HG03039 (cell line): ENCODE measurements around the gene RASAL2.
"Not testable (repeated sequence)": the region's sequence is repeated elsewhere in the genome, so short reads cannot be mapped to it uniquely, and the experiment has no call there.

Experiments used
- ATAC-seq: cut with Tn5 transposase; IDR thresholded peaks from one replicate; pipeline ENCODE4 v1.9.1; 2021; ENCODE audit warnings: mild to moderate bottlenecking, moderate library complexity; ENCODE audit not compliant: unreplicated experiment

The RASAL2 gene

DNA sequence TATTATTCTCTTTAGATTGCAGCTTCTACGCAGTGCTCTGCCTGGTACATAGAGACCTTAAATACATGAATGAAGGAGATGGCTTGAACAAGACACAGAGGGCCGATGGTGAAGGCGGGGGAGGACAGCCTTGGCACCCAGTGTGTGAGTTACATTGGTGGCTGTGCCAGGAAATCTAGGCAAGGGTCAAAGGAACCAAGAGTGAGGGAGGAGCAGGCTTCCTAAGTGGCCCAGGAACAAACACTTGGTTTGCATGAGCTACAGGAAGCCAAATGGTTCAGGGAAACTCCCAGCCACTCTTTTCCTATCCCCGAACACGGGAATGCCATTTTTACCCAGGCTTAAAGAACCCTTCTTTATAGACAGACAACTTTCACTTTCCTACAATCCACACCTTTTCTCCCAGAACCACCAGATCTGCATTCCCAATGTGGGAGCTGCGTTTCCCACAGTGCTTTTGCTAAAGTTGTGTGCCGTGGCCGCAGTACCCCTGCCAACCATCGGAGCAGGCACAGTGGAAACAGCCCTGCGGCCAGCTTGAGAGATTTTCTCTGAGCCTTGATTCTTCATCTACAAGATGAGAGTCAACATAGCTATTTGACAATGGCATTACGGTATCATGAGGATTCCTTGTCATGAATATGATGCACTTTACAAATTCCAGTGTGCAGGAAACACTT is 406.3 kb downstream of the RASAL2 start:
- no peak for ATAC-seq

DNA sequence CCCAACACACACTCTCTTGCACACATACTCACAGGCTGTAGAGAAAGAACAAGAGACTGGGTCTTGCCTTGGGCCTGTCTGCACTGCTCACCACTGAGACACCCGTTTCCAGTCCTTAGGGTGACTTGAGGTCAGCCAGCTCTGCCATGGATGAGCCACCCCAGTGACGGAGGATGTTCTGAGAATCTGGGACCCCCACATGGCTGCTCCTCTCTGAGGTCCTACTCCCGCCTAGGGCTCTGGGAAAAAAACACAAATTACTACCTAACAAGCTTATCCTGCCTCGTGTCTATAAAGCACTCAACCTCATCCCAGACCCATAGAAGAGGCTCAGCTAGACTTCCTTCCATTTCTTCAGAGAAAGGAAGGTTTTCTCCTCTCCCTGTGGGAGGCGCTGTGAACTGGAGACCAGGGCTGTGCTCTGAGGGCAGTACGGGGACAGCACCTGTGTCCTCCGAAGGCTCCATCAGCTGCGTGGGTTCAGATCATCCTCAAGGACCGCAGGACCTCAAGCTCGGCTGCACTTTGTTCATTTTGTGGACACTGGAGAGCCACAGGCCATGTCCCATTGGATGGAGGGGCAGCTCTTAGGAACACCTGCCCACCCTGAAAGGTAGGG is 407.1 kb downstream of the RASAL2 start:
- no peak for ATAC-seq

DNA sequence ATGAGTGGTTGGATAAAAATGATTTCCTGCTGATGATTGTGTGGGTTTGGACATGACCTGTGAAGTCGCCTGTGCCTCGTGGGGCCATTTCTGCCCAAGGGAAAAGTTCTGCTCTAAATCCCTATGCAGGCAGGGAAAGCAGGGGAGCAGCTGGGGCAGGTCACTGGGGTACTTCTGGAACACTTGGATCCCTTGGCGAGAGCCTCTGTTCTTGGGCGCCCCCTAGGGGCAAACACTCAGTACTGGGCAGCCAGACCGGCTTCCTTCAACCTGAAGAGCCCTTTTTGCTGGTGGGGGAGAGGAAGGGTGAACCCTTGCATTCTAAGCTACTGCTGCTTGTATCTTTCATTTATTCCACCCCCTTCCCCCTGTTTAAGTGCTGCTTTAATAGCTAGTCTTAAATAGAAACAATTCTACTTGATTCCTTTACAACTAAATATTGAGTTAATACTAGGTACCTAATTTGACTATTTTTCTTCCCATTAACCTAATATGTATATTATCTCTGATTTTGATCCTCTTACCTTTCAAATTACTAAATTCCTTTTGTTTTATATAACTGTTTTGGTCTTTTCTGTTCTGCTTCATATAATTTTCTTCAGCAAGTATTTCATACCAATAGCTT is 407.9 kb downstream of the RASAL2 start:
- ATAC-seq, result no peak

DNA sequence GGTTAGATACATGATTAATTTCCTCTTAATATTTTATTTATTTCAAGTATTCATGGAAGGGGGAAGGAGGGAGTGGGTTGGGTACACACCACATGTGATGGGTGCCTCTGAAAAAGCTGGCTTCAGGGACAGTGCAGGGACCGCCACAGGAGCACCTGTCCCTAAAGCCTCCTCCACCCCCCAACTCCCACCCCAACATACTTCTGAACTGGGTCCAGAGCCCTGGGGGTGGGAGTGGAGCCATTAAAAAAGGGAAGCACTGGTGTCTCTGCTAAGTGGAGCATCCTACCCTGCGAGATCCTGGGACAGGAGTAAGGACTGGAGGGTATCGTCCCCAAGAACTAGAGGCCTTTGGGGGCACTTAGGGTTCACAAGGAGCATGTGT is 408.4 kb downstream of the RASAL2 start:
- ATAC-seq, result no peak

DNA sequence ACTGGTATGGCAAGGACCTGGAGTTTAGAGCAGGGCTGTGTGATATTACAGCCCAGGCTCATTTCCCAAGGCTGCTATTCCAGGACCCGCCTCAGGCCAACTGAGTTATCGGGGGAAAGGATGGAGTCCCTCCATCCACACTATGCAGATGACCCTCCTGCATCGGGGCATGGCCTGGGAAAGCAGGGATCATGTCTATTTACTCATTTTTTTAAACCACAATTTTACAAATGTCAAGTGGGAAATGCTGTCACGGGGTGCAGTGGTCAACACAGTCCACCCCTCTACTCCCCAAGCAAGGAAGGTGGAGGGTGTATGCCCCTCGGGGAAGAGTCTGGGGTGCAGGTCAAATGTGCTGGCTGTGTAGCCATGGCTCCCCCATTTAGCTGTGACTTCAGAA is 409.0 kb downstream of the RASAL2 start:
- no peak for ATAC-seq

DNA sequence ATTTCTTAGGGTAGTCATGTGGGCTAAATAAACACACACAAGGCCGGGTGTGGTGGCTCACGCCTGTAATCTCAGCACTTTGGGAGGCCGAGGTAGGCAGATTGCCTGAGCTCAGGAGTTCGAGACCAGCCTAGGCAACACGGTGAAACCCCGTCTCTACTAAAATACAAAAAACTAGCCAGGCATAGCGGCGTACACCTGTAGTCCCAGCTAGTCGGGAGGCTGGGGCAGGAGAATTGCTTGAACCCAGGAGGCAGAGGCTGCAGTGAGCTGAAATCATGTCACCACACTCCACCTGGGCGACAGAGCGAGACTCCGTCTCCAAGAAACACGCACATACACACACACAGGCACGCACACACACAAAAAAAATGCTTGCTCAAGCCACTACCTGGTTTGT is 409.4 kb downstream of the RASAL2 start:
- not testable (repeated sequence) for ATAC-seq

DNA sequence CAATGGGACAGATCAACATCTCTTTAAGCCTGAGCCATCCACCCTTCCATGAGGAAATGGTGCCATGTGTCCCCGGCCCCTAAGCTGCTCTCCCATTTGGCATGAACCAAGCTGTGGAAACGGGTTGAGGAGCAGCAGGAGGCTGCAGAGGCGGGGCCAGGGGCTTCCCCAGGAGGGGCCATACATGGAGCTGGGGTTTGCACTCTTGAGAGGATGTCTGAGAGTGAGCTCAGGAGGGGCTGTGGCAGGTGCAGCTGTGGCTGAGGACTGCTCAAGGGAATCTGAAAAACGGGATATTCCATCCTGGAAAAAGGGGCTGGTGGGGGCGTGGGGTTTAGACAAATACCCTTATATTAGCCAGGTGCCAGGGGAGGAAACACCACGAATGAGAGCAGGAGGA is 409.9 kb downstream of the RASAL2 start:
- ATAC-seq, result no peak

DNA sequence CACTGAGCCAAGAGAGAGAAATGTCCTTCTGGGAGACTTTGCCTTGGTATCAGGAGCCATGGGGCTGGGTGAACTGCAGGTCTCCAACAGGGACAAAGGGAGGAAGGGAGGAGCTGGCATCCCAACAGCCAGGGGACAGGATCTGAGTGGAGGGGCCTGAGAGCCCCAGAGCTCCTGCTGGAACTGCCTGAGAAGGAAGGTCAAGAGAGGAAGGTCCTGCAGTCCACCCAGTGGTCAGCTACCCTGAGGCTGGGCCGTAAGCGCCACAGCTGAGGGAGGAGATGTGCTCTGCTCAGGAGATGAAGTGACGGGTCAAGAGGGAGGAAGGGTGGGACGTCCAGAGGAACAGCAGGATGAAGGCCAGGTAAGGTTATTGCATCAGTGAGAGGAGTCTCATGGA is 410.4 kb downstream of the RASAL2 start:
- ATAC-seq, result no peak

DNA sequence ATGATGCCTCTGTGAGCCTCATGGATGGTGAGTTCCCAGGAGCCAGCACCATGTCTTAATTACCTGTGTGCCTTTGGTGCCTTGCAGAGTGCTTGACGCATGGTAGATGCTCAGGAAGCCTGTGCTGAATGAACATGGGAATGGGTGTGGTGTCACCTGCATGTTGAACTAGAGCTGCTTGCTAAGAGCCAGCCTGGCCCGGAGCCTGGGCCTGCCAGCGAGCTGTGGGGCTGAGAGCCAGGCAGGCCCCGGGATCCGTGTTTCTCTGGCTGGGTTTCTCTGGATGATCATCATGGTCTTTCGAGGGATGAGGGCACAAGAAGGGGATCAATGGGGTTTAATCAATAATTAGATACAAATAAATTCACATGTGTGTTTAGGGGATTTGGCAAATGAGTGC is 412.3 kb downstream of the RASAL2 start:
- ATAC-seq, result no peak

DNA sequence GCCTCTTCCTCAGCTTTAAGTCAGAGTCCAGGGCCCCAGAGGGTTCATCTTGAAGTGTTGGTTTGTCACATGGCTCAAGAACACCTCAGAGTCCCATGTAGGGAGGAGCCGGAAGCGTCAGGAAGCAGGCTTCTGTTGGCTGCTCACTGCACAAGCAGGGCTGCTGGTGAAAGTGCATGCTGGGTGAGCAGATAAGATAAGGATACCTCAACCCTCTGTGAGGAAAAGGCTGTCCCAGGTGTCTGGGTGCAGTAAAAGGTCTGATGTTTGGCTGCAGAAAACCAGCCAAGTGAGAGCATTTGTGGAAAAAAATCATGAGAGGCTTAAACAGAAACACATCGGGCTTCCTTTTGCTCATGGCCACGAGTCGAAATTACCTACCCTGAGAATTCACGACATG is 412.8 kb downstream of the RASAL2 start:
- no peak for ATAC-seq

DNA sequence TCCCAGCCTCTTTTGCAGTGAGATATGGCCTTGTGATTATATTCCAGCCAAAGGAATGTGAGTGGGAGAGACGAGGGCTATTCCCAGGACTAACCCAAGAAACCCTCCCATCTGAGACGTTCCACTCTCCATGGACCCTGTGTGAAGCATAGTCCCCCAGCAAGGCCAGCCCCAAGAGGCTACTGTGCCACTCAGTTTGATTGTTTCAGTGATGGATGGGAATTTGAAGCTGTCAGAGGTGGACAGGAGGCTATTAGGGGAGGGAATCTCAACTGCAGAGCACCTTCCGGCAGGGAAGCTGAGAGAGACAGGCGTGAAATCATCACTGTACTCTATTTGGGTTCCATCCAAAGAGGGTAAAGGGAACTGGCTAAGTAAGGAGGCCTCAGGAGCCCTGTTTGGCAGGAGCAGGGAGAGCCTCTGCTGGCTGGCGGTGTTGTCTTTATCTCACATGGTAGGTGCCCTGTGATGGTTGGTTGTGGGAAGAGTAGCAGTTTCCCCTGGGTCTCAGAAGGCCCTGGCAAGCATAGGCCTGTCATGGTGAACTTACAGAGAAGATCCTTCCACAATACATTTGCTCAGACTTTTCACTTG is 415.6 kb downstream of the RASAL2 start:
- ATAC-seq, result no peak

DNA sequence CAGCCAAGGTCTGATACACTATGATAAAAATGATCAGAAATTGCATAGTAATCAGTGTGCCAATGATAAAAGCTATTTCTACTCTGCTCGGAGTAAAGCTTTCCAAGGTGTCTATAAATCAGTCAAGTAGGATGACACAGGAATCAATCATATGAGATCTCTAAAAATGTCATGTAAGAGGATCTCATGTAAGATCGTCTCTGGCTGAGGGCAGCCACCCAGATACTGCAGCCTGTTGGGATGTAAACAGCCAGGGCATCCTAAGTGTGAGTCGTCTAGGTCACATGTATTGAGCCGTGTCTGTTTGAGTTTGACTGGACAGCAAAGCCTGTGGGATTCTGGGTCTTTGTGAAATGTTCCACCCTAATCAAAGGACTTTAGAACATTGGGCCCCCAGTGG is 416.3 kb downstream of the RASAL2 start:
- no peak for ATAC-seq

DNA sequence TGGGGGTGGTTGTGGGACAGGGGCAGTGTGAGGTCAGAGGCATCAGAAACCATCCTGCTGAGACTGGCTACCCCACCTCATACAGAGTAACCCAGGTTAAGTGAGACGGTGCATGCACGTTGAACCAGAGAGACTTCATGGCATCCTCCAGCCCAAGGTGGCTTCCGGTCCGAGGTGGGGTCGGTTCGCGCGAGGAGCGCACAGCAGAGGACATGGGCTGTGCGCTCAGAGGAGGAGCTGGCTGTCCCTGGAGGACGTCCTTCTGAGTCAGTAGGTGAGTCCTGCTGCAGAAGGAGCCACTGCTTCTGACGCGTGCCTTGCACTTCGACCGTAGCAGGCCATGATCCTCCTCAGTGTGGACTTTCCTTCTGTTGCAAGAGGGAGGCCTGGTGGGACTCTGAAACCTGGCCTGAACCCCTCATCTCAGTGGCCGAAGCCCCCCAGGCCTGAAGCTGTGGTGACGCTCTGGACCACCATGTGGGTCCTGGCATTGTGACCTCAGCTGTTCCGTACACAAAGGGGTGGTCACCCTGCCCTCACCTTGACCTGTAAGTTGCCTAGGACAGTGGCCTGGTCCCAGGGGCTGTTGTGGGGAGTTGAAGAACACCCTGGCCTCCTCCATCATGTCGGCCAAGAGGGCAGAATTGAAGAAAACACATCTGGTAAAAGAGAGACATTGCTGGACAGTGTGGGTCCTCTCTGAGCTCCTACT is 418.8 kb downstream of the RASAL2 start, which contains the start of gene TEX35:
Gene TEX35 (plus strand): TSS at position 544 of the 712 bp plus-strand sequence. CDS start 80 bp downstream, at position 624.
- ATAC-seq, result no peak

DNA sequence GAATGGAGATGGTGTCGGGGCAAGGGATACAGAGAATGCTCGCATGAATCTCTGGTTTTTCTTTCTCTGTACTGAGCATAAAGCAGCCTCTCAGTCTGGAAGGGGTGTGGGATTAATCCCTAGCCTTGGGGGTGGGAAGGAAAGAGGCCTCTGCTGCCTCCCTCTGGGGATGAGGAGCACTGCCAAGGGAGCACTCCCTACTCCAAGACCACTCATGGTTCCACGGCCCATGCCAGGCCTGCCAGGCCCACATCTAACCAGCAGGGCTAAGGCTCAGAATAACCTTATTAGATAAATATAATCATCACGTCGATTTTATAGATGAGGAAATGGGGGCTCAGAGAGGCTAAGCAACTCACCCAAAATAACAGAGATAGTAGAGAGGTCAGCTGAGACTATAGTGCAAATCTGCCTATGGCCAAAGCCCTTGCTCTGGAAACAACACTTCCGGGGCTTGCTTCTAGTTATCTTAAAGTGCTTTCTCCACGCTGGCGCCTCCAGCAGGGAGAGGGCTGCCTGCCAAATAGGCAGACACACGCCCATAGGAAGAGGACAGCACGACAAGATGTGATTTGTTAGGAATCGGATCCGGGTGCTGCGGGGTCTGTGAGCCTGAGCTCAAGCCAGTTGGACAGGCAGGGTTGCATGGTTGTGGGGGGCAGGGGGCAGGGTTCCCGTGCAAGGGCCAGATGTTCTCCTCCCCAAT is 419.5 kb downstream of the RASAL2 start:
- ATAC-seq, result no peak

DNA sequence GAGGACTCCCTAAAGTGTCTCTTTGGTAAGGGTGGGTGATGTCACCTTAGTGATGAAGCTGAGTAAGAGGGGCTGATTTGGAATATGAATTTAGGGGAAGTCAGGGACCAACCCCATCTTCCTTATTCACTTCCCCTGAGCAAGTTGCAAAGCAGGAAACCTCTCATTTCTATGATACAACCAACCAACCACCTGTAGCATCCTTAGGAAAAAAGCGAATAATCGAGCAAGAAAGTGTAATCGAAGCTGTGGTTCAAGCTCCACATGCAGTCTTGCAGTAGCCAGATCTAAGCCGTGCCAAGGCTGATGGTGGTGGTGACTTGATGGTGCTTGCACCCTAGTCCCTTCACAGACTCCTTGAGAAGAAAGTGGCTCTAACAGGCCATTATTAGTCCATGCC is 422.2 kb downstream of the RASAL2 start:
- no peak for ATAC-seq

DNA sequence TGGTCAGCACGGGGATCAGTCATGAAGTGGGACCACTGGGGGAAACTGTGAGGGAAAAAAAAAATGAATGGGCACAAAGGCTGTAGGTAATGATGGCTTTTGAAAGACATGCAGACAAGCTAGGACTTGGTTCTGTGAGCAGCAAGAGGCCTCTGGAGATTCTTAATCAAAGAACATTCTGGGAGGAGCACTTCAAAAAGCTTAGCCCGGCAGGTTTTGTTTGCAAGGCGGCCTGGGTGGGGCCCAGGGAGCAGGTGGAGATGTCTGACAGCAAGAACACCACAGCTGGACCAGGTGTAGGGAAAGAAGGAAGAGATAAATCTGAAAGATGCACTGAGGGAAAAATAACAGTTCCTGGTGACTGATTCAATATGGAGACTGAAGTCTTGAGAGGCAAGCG is 425.0 kb downstream of the RASAL2 start:
- ATAC-seq, result no peak

DNA sequence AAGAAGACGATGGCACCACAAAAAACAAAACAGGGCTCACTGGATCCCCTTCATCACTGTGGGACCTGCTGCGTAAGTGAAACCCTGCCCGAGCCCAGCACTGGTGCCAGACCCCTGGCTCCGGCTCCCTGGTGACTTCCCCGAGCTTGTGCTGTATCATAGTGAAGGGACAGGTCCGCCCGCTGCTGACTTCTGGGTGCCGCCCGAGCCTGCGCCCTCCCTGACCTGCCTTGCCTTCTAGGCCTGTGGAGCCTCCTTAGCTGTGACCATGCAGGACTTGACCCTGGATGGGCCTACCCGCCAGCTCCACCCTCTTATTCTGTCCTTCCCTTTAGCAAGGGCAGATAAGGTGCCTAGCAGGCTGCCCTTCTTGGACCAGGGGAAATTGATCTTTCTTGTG is 426.9 kb downstream of the RASAL2 start:
- ATAC-seq, result no peak

DNA sequence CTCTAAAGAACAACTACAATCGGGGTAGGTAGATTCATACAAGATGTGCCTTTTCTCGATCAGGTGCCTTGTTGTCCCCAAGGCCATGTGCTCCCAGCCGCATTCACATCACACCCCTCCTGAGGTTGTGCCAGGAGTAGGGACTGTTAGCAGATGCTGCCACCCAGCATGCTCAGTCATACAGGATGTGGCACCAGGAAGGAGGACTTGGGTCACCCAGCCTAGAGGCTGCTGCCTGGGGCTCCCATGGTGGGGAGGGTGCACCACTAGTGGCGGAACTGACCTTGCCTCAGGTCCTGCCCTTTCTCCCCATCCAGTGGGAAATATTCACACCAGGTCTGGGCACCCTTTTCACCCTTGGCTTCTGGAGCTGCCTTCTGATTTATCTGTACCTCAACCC is 427.3 kb downstream of the RASAL2 start:
- ATAC-seq, result no peak

DNA sequence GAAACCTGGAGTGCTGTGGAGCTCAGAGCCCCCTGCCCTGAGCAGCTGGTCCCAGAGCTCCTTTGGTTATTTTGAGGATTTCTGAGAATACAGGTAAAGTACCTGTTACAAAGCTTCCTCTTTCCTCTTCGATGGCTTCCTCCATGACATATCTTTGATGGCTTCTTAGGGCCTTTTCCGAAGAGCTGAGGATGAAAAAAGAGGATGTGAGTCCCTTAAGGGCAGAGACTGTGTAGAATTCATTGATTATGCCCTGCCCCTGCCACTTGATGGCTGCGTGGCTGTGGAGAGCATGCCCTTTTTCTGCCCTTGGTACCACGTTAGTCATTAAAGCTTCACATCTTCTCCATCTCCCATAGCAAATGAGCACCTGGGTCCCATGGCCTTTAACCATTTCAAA is 433.2 kb downstream of the RASAL2 start:
- no peak for ATAC-seq

DNA sequence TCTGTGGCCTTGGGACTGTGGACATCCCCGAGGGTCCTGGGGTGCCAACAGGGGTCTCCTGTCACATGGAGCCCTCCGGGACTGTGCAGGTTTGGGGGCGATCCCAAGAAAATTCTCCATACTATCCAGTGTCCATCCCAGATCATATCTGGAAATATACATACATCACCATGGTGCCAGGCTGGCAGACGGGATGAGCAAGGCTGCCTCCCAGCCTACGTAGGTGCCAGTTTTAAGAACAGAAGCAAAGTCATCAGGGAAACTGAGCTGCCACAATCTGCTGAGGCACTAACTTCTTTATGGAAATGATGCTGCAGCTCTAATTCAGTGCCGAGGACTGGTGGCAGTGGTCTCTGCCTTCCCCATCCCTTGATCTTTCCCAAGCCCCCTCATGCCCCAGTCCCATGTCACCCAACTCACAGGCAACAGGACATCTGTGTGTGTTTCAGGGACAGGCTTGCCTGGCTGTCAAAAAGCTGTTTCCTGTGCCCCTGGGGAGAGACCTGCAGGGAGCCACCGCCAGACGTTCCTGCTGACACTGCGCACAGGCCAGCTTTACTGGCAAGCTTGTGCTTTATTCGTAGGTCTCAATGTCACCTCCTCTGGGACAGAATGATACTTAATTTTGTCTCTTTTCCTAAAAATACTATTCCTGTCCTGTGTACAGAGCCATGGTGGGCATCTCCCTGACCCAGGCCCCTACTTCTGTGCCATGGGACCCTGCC is 434.5 kb downstream of the RASAL2 start:
- no peak for ATAC-seq
